GM23338 (cell line): ENCODE measurements around the gene GM2A.

ENCODE experiments used
- CREB1 ChIP-seq: fragments of 250-450 bp; sonication (Bioruptor Pico); IDR thresholded peaks from 2 replicates; pipeline ENCODE4 v1.5.0; 2020; ENCODE audit warnings: low read depth, mild to moderate bottlenecking, moderate library complexity
- CTCF ChIP-seq, 2 experiments: fragments of 200-600 bp in 1 of 2; sonication (generic) in 1 of 2; conservative IDR thresholded peaks; 2 replicates each; pipeline versions ENCODE4 v1.5.1 to v1.6.1; 2016 to 2017; ENCODE audit warnings: antibody characterized with exemption in 2 of 2, low read depth in 2 of 2, mild to moderate bottlenecking in 2 of 2, moderate library complexity in 1 of 2
- ETS1 ChIP-seq: IDR thresholded peaks from 2 replicates; pipeline ENCODE4 v1.6.1; 2016; ENCODE audit warnings: antibody characterized with exemption
- EZH2 ChIP-seq: fragments of 200-600 bp; sonication (generic); IDR thresholded peaks from one replicate; pipeline ENCODE4 v1.8.0; 2017; ENCODE audit warnings: antibody characterized with exemption, mild to moderate bottlenecking, low read depth; ENCODE audit not compliant: unreplicated experiment
- EZH2phosphoT487 ChIP-seq: fragments of 200-600 bp; sonication (generic); IDR thresholded peaks from one replicate; pipeline ENCODE4 v1.8.1; 2018; ENCODE audit warnings: antibody characterized with exemption; ENCODE audit not compliant: unreplicated experiment
- JUNB ChIP-seq: IDR thresholded peaks from one replicate; pipeline ENCODE4 v1.6.1; 2016; ENCODE audit warnings: antibody characterized with exemption; ENCODE audit not compliant: unreplicated experiment
- NANOG ChIP-seq: IDR thresholded peaks from 2 replicates; pipeline ENCODE4 v1.6.1; 2016; ENCODE audit warnings: antibody characterized with exemption, borderline replicate concordance
- POLR2AphosphoS5 ChIP-seq: IDR thresholded peaks from 2 replicates; pipeline ENCODE4 v1.6.1; 2016; ENCODE audit warnings: antibody characterized with exemption, low read depth
- REST ChIP-seq: IDR thresholded peaks from one replicate; pipeline ENCODE4 v1.6.1; 2018; ENCODE audit warnings: antibody characterized with exemption; ENCODE audit not compliant: unreplicated experiment
- STAT1 ChIP-seq: IDR thresholded peaks from one replicate; pipeline ENCODE4 v1.6.1; 2016; ENCODE audit warnings: antibody characterized with exemption; ENCODE audit not compliant: unreplicated experiment
- ZNF331 ChIP-seq: fragments of 250-450 bp; sonication (Bioruptor Pico); IDR thresholded peaks from 2 replicates; pipeline ENCODE4 v1.5.0; 2020; ENCODE audit warnings: low read depth, mild to moderate bottlenecking, moderate library complexity

- TF ChIP-seq CREB1 (CRISPR knock-in tag) (no peak), EZH2 (no peak), CTCF (conservative IDR thresholded peaks at IDR 0.05; ENCODE audit: low read depth in 2 of 2) (no peak), EZH2phosphoT487 (no peak), REST (no peak), POLR2AphosphoS5 (no peak), ETS1 (no peak), NANOG (no peak), ZNF331 (CRISPR knock-in tag) (no peak), JUNB (no peak), STAT1 (no peak)
Measured at GRCh38 chr5:151267491-151268260, 14.7 kb downstream of the GM2A start.
